ENCODE measurements around the gene RIGI.

GRCh38 chr9:32497921-32498320 is 28.1 kb downstream of the RIGI start:
- no peak for TF ChIP-seq POLR2A (IDR thresholded peaks at IDR 0.05)
- TF ChIP-seq CTCF (IDR thresholded peaks at IDR 0.05), result no peak

All from thyroid gland (tissue), 4 donors.